GM06990 (cell line): Measurements from ENCODE around the gene GGA3.

ENCODE experiments used
- DNase-seq: peaks from one replicate; pipeline ENCODE4 v3.0.0-alpha.2; 2011; ENCODE audit not compliant: insufficient read length; ENCODE audit errors: extremely low read depth
- H3K27me3 ChIP-seq: replicated peaks from 2 replicates; pipeline ENCODE4 v1.6.0; 2011; ENCODE audit warnings: low read length; ENCODE audit not compliant: control insufficient read depth, insufficient read depth
- H3K36me3 ChIP-seq: 2 replicates; pipeline ENCODE4 v1.5.1; 2011; ENCODE audit warnings: low read length; ENCODE audit not compliant: control insufficient read depth, insufficient read depth
- H3K4me3 ChIP-seq: replicated peaks from 2 replicates; pipeline ENCODE4 v1.5.1; 2011; ENCODE audit warnings: low read depth, mild to moderate bottlenecking, control low read depth, low read length
- TF ChIP-seq, protein P1 (sequence below): IDR thresholded peaks from 2 replicates; pipeline ENCODE4 v1.5.1; 2011; ENCODE audit warnings: low read length, control low read depth, mild to moderate bottlenecking, inconsistent platforms; ENCODE audit not compliant: insufficient read depth, poor library complexity, severe bottlenecking

GGA3 gene

DNA sequence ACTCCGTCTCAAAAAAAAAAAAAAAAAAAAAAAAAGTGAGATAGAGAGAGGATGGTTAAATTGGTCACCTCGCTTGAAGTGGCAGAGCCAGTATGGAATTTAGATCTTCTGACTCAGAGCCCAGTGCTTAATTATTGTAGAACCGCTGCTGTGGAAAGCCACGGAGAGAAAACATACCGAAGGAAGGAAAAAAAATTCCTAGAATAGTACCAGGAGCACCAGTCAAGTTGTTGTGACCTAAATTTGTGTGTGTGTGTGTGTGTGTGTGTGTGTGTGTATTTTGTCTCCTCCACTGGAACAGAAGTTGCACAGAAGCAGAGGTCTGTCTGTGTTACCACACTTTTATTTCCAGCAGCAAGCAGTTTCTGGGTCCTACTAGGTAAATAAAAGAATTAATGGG is 66.5 kb downstream of the GGA3 start:
- DNase-seq = no peak
- H3K4me3 ChIP-seq = no peak overlapping the region
- no peaks in the 10 kb centered on the region for H3K27me3 ChIP-seq
- TF ChIP-seq, protein P1, sequence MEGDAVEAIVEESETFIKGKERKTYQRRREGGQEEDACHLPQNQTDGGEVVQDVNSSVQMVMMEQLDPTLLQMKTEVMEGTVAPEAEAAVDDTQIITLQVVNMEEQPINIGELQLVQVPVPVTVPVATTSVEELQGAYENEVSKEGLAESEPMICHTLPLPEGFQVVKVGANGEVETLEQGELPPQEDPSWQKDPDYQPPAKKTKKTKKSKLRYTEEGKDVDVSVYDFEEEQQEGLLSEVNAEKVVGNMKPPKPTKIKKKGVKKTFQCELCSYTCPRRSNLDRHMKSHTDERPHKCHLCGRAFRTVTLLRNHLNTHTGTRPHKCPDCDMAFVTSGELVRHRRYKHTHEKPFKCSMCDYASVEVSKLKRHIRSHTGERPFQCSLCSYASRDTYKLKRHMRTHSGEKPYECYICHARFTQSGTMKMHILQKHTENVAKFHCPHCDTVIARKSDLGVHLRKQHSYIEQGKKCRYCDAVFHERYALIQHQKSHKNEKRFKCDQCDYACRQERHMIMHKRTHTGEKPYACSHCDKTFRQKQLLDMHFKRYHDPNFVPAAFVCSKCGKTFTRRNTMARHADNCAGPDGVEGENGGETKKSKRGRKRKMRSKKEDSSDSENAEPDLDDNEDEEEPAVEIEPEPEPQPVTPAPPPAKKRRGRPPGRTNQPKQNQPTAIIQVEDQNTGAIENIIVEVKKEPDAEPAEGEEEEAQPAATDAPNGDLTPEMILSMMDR = no peak
- H3K36me3 ChIP-seq = no peaks in the 10 kb centered on the region

DNA sequence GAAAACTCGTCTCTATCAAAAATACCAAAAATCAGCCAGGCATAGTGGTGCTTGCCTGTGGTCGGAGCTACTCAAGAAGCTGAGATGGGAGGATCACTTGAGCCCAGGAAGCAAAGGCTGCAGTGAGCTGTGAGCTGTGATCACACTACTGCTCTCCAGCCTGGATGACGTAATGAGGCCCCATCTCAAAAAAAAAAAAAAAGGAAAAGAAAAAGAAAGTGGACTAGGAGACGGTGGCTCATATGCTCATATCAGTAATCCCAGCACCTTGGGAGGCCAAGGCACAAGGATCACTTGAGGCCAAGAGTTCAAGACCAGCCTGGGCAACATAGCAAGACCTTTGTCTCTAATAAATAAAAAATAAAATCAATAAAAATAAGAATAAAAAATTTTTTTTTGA is 69.8 kb downstream of the GGA3 start:
- no peaks in the 10 kb centered on the region for H3K36me3 ChIP-seq
- TF ChIP-seq, protein P1 = no peak
- no peaks in the 10 kb centered on the region for H3K27me3 ChIP-seq
- no peak overlapping the region for H3K4me3 ChIP-seq
- no peak for DNase-seq

DNA sequence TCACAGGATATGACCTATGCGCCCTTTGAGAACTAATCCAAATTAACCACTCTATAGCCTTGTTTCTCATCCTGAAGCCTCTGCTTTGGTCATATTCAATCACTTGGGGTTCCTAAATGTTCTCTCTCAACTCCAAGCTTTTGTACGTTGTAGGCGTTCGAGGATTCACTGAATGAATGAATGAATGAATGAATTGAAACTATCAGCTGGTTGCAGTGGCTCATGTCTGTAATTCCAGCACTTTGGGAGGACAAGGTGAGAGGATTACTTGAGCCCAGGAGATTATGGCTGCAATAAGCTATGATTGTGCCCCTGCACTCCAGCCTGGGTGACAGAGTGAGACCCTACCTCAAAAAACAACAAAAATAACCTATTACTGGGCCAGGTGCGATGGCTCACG is 72.8 kb downstream of the GGA3 start:
- Histone ChIP-seq H3K36me3 (no peaks in the 10 kb centered on the region), H3K4me3 (no peak overlapping the region), H3K27me3 (no peaks in the 10 kb centered on the region)
- no peak for DNase-seq
- TF ChIP-seq, protein P1 = no peak
